ENCODE results near the gene NRXN3. TPM values are rescaled to one million over a fixed set of nuclear protein-coding genes. Genes with fewer than 3 reads are reported as not detected.

Gene NRXN3
- total and polyA plus RNA-seq, 2 of the 13 experiments (the other 11 are each of a cell fraction or from before 2014, with no cell fraction given) = 0.03 TPM; not detected in 1

DNA sequence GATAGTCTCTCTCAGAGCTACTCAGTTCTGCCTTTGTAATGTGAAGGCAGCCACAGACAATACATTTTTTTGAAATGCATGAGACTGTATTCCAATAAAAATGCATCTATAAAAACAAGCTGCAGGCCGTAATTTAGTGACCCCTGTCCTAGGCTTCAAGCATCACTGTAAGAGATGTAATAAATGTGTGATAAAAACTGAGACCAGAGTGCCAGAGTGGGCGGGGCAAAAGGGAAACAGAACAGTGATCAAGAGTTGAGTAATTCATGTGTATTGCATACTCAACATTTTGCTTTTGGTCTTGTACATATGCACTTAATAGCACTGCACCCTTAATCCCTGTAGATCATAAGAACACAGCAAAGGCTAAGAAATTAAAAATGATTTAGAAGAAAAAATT is 1297.7 kb downstream of the NRXN3 start (continued):
- no peak for TF ChIP-seq ZNF724P (CRISPR knock-in tag; IDR thresholded peaks at IDR 0.05; ENCODE audit: borderline replicate concordance)
- TF ChIP-seq, protein P1, sequence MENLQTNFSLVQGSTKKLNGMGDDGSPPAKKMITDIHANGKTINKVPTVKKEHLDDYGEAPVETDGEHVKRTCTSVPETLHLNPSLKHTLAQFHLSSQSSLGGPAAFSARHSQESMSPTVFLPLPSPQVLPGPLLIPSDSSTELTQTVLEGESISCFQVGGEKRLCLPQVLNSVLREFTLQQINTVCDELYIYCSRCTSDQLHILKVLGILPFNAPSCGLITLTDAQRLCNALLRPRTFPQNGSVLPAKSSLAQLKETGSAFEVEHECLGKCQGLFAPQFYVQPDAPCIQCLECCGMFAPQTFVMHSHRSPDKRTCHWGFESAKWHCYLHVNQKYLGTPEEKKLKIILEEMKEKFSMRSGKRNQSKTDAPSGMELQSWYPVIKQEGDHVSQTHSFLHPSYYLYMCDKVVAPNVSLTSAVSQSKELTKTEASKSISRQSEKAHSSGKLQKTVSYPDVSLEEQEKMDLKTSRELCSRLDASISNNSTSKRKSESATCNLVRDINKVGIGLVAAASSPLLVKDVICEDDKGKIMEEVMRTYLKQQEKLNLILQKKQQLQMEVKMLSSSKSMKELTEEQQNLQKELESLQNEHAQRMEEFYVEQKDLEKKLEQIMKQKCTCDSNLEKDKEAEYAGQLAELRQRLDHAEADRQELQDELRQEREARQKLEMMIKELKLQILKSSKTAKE (CRISPR knock-in tag; IDR thresholded peaks at IDR 0.05; ENCODE audit: borderline replicate concordance) = no peak

DNA sequence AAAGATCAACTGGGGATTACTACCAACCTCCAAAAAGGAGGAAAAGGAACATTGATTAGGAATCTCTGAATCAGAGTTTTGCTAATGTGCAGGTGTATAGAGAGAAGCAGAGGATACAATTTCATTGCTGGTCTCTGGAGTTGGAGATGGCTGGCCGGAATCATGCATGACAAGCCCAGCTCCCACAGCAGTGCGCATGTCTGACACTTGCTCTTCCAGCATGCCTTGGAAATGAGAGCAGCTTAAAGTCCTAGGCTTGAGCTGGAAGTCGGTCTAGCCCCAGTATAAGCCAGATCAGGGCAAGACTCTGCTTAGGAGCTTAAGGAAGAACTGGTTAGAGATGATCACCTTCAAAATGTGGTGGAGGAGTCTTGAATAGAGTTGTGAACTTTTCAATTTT is 1298.3 kb downstream of the NRXN3 start:
- Histone ChIP-seq H3K36me3 (replicated peaks in 1 of 2; ENCODE audit: control insufficient read depth in 1 of 2, insufficient read depth in 2 of 2, low read length in 2 of 2) (no peaks in the 10 kb centered on the region), H3K4me1 (ENCODE audit: insufficient read depth, low read length) (no peaks in the 10 kb centered on the region), H3K4me3 (replicated peaks in 1 of 3; ENCODE audit: insufficient read depth in 1 of 3, low read depth in 2 of 3, low read length in 3 of 3) (no peak overlapping the region), H2AFZ (ENCODE audit: low read length) (no peak overlapping the region), H3K79me2 (ENCODE audit: insufficient read depth, low read length) (no peaks in the 10 kb centered on the region), H4K20me1 (ENCODE audit: insufficient read depth, low read length) (no peaks in the 10 kb centered on the region), H3K27ac (ENCODE audit: extremely low read length, insufficient read depth, low read length) (no peak overlapping the region), H3K27me3 (ENCODE audit: control insufficient read depth in 1 of 2, insufficient read depth in 2 of 2, low read length in 2 of 2) (no peaks in the 10 kb centered on the region), H3K4me2 (ENCODE audit: low read depth, low read length) (no peak overlapping the region), H3K9me3 (ENCODE audit: low read length) (peaks cover 81% of the 10 kb centered on the region), H3K9ac (ENCODE audit: insufficient read depth, low read depth, low read length) (no peak overlapping the region)
- intact Hi-C loops (cut with micrococcal nuclease; ENCODE audit: unreplicated experiment) = no loop called here
- FAIRE-seq (no peak), DNase-seq (ENCODE audit: low spot score) (no peak), ATAC-seq (no peak)
- TF ChIP-seq ZNF30 (CRISPR knock-in tag; IDR thresholded peaks at IDR 0.05) (no peak), ZNF230 (CRISPR knock-in tag; IDR thresholded peaks at IDR 0.05) (no peak), ZNF780A (CRISPR knock-in tag; IDR thresholded peaks at IDR 0.05) (no peak), XRCC5 (optimal IDR thresholded peaks at IDR 0.05; ENCODE audit: low read length) (no peak), NRL (CRISPR knock-in tag; IDR thresholded peaks at IDR 0.05; ENCODE audit: borderline replicate concordance) (no peak), TEAD3 (CRISPR knock-in tag; optimal IDR thresholded peaks at IDR 0.05; ENCODE audit: borderline replicate concordance) (no peak), MAFK (conservative IDR thresholded peaks at IDR 0.05 in 1 of 2, IDR thresholded peaks at IDR 0.05 in 1 of 2; ENCODE audit: low read length in 2 of 2) (no peak), MBNL3 (CRISPR knock-in tag; conservative IDR thresholded peaks at IDR 0.05) (no peak), FOXP1 (IDR thresholded peaks at IDR 0.05) (no peak), FOXP1 (CRISPR knock-in tag; IDR thresholded peaks at IDR 0.05) (no peak), PLRG1 (conservative IDR thresholded peaks at IDR 0.05) (no peak), ZNF570 (CRISPR knock-in tag; IDR thresholded peaks at IDR 0.05; ENCODE audit: borderline replicate concordance) (no peak), MED1 (CRISPR knock-in tag; IDR thresholded peaks at IDR 0.05) (no peak), NKX3-1 (CRISPR knock-in tag; IDR thresholded peaks at IDR 0.05) (no peak)
- 10% methylated on average over 2 of the region's 3 CpGs for WGBS (ENCODE audit: low lambda C conversion rate)
- ChIA-PET CTCF (ENCODE audit: low intra/inter-chr PET ratio, low total read pairs) (no interaction called here), POLR2A (no interaction called here)
- no TSS peak for BruUV-seq (replicated peaks)
- in situ Hi-C loops (cut with HindIII; ENCODE audit: extremely low pct_ligation_motif_present, low pct_unique_long_range_greater_than_20kb) = no loop called here

Data from HepG2 (cell line).